SW 1271 (cell line): ENCODE results near the gene CABS1.

ENCODE experiments used
- DNase-seq, 2 experiments: peaks; one replicate each; lab custom pipeline; 2025; lab: John Stamatoyannopoulos, UW

CABS1 gene

GRCh38 chr4:70334681-70335080, at the start of gene CABS1:
Gene CABS1 (plus strand): TSS chr4:70334981. CDS start chr4:70335040, 59 bp downstream.
- DNase-seq, result no peak

DNA sequence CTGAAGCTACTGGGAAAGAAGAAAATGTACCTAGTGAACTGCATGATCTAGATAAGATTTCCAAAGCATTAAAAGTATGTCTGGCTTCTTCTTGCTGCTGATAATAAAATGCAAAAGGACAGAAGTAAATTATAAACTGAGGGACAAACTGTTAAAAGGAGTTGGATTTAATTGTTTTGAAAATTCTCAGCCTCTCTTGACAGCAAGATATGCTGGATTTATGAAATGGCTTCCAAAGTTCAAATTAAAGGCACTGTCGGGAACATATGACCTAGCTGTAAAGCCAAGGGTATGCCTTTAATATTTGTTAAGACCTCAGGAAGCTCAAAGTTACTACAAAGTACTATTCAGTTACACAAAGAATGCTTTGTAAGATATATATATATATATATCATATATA, 46.1 kb upstream of the CABS1 start:
- DNase-seq, result no peak

DNA sequence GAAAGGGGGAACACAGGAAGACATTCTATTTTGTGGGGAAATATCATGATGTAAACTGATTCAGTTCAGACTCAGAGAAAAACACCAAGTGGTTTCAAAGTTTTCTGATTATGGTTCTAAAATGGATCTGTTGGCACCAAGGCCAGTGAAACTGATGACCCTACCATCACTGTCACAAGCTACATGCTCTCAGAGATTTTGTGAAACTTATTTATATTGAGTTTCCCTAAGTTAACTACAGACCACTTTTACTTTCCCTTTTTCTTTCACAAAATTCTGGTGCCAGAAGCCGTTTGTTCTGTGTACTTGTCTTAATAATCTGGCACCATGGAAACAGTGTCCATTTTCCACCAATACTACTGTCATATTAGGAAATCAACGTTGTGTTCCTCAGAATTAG, 43.4 kb upstream of the CABS1 start:
- no peak for DNase-seq

DNA sequence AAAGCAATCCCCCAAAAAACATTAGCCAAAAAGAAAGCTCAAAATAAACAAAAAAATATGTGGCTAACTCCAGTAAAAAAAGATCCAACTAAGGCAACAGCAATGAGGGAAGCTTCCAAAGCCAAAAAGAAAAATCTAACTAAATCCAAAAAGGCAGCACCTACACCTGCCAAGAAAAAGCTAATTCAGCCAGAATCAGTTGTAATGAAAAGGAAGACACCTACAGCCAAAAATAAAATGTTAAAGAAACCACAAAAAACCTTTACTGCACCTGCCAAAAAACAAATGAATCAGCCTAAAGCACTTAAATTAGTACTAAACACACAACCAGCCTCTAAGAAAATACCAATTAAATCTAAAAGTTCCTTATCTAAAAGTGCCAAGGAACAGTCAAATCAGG, 37.2 kb upstream of the CABS1 start:
- DNase-seq, result no peak

- no peak for DNase-seq
These were observed 36.7 kb upstream of the CABS1 start for GRCh38 chr4:70298051-70298450.

DNA sequence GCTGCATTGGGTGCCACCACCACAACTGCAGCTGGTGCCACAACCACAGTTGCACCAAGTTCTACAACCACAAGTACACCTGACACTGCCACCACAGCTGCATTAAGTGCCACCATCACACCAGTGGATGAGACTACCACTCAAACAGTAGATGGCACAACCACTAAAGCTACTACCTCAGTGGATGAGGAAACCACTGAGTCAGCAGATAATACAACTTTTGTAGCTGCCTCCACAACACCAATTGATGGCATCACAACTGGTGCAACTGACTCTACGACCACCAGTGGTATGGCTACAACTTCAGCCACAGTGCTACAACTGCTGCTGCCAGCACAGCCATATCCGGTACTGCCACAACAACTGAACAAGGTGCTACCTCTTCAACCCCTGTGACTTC, 35.1 kb upstream of the CABS1 start:
- no peak for DNase-seq

- DNase-seq, result no peak
These were observed 34.6 kb upstream of the CABS1 start for GRCh38 chr4:70300215-70300614.

DNA sequence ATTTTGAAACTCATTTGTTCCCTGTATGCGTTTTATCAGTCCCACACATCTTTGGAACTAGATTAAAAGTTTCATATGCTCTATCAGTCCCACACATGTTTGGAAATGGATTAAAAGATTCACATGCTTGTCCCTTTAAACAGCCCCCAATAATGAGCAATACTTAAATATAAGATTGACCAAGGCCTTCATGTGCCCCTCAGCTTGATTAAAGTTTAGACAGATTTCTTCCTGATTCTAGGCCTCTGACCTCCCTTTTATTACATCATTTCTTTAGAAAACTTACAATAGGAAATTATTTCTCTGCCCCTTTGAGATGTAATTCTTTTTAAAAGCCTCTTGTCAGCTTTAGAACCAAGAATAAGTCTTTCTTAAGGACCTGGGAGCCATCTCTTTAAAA, 31.7 kb upstream of the CABS1 start:
- DNase-seq, result no peak

- DNase-seq, result no peak
These were observed 29.2 kb upstream of the CABS1 start for GRCh38 chr4:70305601-70306000.

GRCh38 chr4:70306076-70306475, 28.7 kb upstream of the CABS1 start:
- no peak for DNase-seq

DNA sequence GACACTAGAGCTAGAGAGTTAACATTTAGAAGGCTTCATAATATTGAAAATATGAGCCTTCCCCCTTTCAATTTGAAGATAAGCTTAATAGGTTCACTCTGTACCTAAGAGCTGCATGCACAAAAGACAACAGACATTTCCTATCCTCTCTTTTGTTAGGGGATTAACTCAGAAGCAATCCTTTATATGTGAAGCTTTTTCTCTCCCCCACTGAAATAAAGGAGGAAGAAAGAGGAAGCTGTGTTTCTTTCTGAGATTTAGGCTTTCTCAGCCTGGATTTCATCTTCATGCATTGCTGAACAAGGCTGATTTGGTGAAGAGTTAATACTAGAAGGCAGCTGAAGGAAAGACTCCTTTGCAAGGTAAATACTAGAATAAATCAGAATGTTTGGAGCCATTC, 21.0 kb upstream of the CABS1 start:
- DNase-seq, result no peak

- DNase-seq, result no peak
These were observed 18.9 kb upstream of the CABS1 start for GRCh38 chr4:70315928-70316327.

- no peak for DNase-seq
These were observed 8.7 kb upstream of the CABS1 start for GRCh38 chr4:70326052-70326451.

DNA sequence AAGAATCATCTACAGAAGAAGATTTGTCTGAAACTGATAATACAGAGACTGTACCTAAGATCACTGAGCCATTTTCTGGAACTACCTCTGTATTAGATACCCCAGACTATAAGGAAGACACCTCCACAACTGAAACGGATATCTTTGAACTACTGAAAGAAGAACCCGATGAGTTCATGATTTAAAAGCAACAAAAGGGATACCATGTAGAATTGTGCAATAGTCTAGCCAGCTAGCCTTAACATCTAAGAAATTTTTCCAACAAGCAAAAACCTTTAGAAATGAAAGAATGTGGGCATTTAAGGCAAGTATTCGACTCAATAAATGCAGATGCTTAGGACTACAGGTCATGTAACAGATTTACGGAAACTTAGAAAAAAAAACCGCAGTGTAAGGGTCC, 1.3 kb downstream of the CABS1 start:
- DNase-seq, result no peak

DNA sequence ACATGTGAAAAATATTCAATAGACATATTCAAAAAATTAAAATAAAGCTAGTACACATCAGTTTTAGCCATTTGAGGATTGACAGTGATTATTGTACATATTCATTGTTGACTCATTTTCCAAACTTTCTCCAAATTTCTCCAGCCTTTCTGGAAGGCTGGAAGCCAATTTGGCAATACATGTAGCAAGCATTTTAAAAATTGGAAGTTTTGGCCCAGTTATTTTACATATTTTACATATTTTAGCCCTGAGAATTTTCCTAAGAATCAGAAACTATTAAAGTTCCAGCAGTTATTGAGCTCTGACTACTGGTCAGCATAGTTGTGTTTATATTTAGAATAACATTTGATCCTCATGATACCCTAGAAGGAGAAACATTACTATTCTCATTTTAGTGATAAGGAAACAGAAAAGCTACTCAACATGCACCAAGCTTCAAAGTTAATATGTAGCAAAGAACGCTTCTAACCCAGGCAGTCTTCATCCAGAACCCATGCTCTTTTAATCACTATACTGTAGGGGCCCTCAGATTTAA, 3.2 kb downstream of the CABS1 start:
- DNase-seq, result no peak

DNA sequence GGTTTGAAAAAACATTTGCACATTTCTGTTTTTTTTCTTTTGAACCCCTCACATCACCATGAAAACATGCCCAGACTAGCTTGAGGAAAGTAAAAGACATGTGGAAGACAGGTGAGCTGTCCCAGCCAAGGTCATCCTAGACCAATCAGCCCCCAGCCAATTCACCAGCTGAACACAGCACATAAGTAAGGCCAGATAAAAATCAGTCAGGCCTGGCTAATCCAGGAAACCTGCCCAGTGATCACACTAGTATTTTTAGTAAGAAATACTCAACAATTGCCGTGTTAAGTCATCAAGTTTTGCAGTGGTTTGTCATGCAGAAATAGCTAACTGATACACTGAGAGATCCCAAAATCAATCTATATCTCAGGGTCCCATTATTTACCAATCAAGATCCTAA, 21.4 kb downstream of the CABS1 start:
- DNase-seq, result no peak

DNA sequence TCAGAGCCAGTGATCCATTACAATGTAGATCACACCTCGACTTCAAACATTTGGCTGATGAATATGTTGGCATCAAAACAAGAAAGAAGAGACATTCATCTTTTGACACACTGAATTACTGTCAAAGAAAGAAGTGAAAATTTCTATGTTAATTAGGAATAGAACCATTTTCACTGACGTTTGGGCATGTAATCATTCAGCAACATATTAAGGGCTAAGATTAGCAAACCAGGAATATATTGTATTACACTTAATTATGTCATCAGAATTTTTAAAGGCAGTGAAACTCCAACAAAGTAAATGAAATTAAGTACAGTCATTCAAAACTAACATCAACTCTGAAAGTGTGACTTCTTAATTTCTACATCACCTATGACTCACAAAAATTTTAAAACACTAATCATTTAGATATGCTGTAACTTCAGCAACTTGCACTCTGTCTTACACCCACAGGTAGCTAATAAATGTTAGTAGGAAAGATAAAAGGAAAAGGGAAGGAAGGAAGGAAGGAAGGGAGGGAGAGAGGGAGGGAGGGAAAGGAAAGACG, 24.4 kb downstream of the CABS1 start:
- DNase-seq, result no peak

DNA sequence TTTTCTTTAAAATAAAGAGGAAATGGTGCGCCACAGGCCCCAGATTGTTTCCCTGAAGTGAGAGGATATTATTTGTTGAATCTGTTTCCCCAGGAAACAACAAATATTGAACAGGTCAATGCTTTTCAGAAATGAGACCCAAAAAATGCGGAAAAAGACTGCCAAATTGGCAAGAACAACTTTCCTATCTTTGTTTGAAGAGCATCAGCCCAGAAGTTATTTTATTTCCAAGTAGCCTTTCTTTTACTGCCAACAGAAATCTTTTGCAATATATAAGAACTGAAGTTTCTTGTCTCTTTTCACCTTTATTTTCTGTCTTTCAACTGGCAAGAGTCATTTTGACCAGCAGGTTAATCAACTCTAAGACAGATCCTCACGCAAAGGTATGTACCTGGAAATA, 25.7 kb downstream of the CABS1 start, which contains the start of gene SMR3A:
TSS of gene SMR3A (plus strand) at position 301 of the 400 bp plus-strand sequence. CDS start 1,356 bp downstream, outside the sequence.
- DNase-seq, result no peak

GRCh38 chr4:70364002-70364401, 29.2 kb downstream of the CABS1 start:
- DNase-seq, result no peak

- no peak for DNase-seq
These were observed 30.7 kb downstream of the CABS1 start for GRCh38 chr4:70365479-70365878.

GRCh38 chr4:70367813-70368212, 33.0 kb downstream of the CABS1 start:
- DNase-seq, result no peak

DNA sequence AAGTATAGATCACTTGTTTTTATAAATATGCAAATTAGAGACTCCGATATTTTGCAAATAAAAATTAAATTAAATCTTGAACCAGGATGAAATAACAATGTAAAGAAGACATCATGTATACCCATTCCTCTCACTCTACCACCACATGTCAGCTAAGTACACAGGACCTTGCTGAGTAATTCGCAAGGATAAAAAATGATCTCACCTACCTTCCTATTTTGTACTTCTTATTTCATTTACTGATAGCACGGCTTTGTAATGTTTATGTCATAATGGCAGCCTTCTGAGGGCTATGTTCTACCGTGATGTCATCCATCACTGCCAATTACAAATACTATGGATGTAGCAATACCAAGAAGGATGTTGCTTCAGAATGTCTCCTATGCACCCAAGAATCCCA, 37.2 kb downstream of the CABS1 start:
- DNase-seq, result no peak

GRCh38 chr4:70372760-70373159, 38.0 kb downstream of the CABS1 start:
- DNase-seq, result no peak

DNA sequence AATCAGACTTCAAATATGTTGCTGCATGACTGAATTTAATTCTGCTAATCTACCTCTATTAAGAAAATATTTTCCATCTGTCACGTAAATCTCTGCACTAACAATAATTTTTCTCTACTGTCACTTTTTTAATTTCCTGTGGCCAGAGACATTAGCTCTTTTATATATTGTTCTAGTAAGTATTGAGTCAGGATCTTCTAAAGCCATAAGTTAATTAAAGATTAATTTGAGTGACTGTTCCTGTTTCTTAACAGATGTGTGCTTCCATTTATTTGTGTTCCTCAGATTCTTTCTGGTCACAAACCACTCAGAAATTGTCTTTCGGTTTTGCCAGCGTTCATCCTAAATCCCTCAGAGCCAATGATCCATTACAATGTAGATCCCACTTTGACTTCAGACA, 45.8 kb downstream of the CABS1 start:
- DNase-seq, result no peak
